Skeletal muscle cell (primary cell): ENCODE data around the gene SIPA1L3.
"Not testable (repeated sequence)": the region's sequence is repeated elsewhere in the genome, so short reads cannot be mapped to it uniquely, and the experiment has no call there.

Source experiments
- DNase-seq: peaks from one replicate; pipeline ENCODE4 v3.0.0-alpha.2; 2010; ENCODE audit warnings: low read depth
- H3K4me3 ChIP-seq: 2 replicates; pipeline ENCODE4 v1.5.1; 2011; ENCODE audit warnings: low read depth, mild to moderate bottlenecking, control low read depth, low read length, moderate library complexity

The SIPA1L3 gene

GRCh38 chr19:38230506-38231133, 323.6 kb downstream of the SIPA1L3 start:
- not testable (repeated sequence) for H3K4me3 ChIP-seq, DNase-seq

GRCh38 chr19:38231918-38232317, 324.9 kb downstream of the SIPA1L3 start:
- no peak overlapping the region for H3K4me3 ChIP-seq

GRCh38 chr19:38233740-38234251, 326.8 kb downstream of the SIPA1L3 start:
- DNase-seq: no peak
- H3K4me3 ChIP-seq: no peak overlapping the region

More at GRCh38 chr19:38231918-38232317, 324.9 kb downstream of the SIPA1L3 start:
- DNase-seq: no peak

GRCh38 chr19:38234615-38235014, 327.6 kb downstream of the SIPA1L3 start:
- H3K4me3 ChIP-seq: no peak overlapping the region
- no peak for DNase-seq

- no peak overlapping the region for H3K4me3 ChIP-seq
- no peak for DNase-seq
Measured at GRCh38 chr19:38239816-38240215, 332.8 kb downstream of the SIPA1L3 start.

- H3K4me3 ChIP-seq: no peak overlapping the region
- no peak for DNase-seq
Measured at GRCh38 chr19:38243279-38243673, 336.3 kb downstream of the SIPA1L3 start.

- no peak overlapping the region for H3K4me3 ChIP-seq
- no peak for DNase-seq
Measured at GRCh38 chr19:38245826-38246498, 339.0 kb downstream of the SIPA1L3 start.

GRCh38 chr19:38247126-38247525, 340.1 kb downstream of the SIPA1L3 start:
- no peak overlapping the region for H3K4me3 ChIP-seq
- DNase-seq: no peak

GRCh38 chr19:38247734-38248268, 340.8 kb downstream of the SIPA1L3 start:
- DNase-seq: no peak
- no peak overlapping the region for H3K4me3 ChIP-seq

- no peak for DNase-seq
- no peak overlapping the region for H3K4me3 ChIP-seq
Measured at GRCh38 chr19:38248421-38248820, 341.4 kb downstream of the SIPA1L3 start.

GRCh38 chr19:38250428-38250820, 343.4 kb downstream of the SIPA1L3 start:
- no peak for DNase-seq
- H3K4me3 ChIP-seq: no peak overlapping the region

- H3K4me3 ChIP-seq: no peak overlapping the region
- no peak for DNase-seq
Measured at GRCh38 chr19:38250821-38251563, 344.0 kb downstream of the SIPA1L3 start.

- no peak for DNase-seq
- no peak overlapping the region for H3K4me3 ChIP-seq
Measured at GRCh38 chr19:38251564-38252051, 344.6 kb downstream of the SIPA1L3 start.

- H3K4me3 ChIP-seq: no peak overlapping the region
- DNase-seq: no peak
Measured at GRCh38 chr19:38252385-38252784, 345.4 kb downstream of the SIPA1L3 start.

- no peak overlapping the region for H3K4me3 ChIP-seq
- DNase-seq: no peak
Measured at GRCh38 chr19:38252941-38253691, 346.1 kb downstream of the SIPA1L3 start.

- DNase-seq: no peak
- no peak overlapping the region for H3K4me3 ChIP-seq
Measured at GRCh38 chr19:38253788-38254187, 346.8 kb downstream of the SIPA1L3 start.

- DNase-seq: no peak
- H3K4me3 ChIP-seq: no peak overlapping the region
Measured at GRCh38 chr19:38255383-38256014, 348.5 kb downstream of the SIPA1L3 start.
